Stomach smooth muscle (tissue), 2 donors: ENCODE measurements around the gene ANGEL2.
A peak's percentile ranks its signal among the peaks of the same experiment; 100 is the strongest.
"Not testable (repeated sequence)": the region's sequence is repeated elsewhere in the genome, so short reads cannot be mapped to it uniquely, and the experiment has no call there.

ENCODE experiments used
- H3K27ac ChIP-seq: one replicate; pipeline ENCODE4 v1.7.0; 2013; ENCODE audit warnings: mild to moderate bottlenecking, low read length, inconsistent platforms
- H3K27me3 ChIP-seq, 2 donors: one replicate each; pipeline ENCODE4 v1.7.0; 2013; ENCODE audit warnings: low read length in 2 of 2; ENCODE audit not compliant: insufficient read depth in 2 of 2, control insufficient read depth in 1 of 2
- H3K36me3 ChIP-seq, 2 donors: one replicate each; pipeline ENCODE4 v1.7.0; 2013; ENCODE audit warnings: low read length in 2 of 2; ENCODE audit not compliant: control insufficient read depth in 2 of 2, insufficient read depth in 2 of 2
- H3K4me1 ChIP-seq: one replicate; pipeline ENCODE4 v1.7.0; 2013; ENCODE audit warnings: low read length; ENCODE audit not compliant: control insufficient read depth, insufficient read depth
- H3K4me3 ChIP-seq, 2 donors: one replicate each; pipeline ENCODE4 v1.7.0; 2013; ENCODE audit warnings: low read length in 2 of 2
- H3K9ac ChIP-seq, 2 donors: one replicate each; pipeline ENCODE4 v1.7.0; 2013; ENCODE audit warnings: low read length in 2 of 2, mild to moderate bottlenecking in 1 of 2
- H3K9me3 ChIP-seq, 2 donors: one replicate each; pipeline ENCODE4 v1.7.0; 2013; ENCODE audit warnings: low read length in 2 of 2; ENCODE audit not compliant: control insufficient read depth in 2 of 2
- donor health status: healthy.
- donor health status: Pancreatic carcinoma.

ANGEL2 gene

DNA sequence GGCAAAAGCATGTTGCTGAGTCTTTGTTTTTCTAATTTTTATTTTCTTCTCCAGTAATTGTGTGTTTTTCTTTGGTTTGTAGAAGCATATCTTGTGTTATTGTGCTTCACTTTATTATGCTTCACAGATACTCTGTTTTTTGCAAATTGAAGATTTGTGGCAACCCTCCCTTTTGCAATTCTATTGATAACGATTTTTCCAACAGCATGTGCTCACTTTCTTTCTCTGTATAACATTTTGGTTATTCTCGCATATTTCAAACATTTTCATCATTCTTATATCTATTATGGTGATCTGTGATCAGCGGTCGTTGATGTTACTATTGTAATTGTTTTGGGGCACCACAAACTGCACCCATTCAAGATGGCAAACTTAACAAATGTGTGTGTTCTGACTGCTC is 3.8 kb upstream of the ANGEL2 start:
- H3K4me3 ChIP-seq: no peak overlapping the region
- peaks cover 3% of the 10 kb centered on the region for H3K4me1 ChIP-seq
- H3K9ac ChIP-seq: no peak overlapping the region
- H3K9me3 ChIP-seq: no peaks in the 10 kb centered on the region
- H3K36me3 ChIP-seq: no peaks in the 10 kb centered on the region
- no peaks in the 10 kb centered on the region for H3K27me3 ChIP-seq
- H3K27ac ChIP-seq: no peak overlapping the region

- H3K36me3 ChIP-seq: no peaks in the 10 kb centered on the region
- no peaks in the 10 kb centered on the region for H3K27me3 ChIP-seq
- no peak overlapping the region for H3K27ac ChIP-seq
- H3K9ac ChIP-seq: no peak overlapping the region
- no peaks in the 10 kb centered on the region for H3K9me3 ChIP-seq
- H3K4me3 ChIP-seq: no peak overlapping the region
- peaks cover 6% of the 10 kb centered on the region for H3K4me1 ChIP-seq
These were observed 2.0 kb upstream of the ANGEL2 start for GRCh38 chr1:213017447-213018273.

GRCh38 chr1:213014642-213015041 is 1.0 kb downstream of the ANGEL2 start:
- Histone ChIP-seq H3K4me1 (peaks cover 6% of the 10 kb centered on the region), H3K27me3 (no peaks in the 10 kb centered on the region), H3K27ac (peak overlapping the region; percentile 75), H3K4me3 (peak overlapping the region; percentile 84 to 91), H3K9ac (peak overlapping the region; percentile 86 to 91), H3K36me3 (peaks cover 4 to 5% of the 10 kb centered on the region in 2 donors), H3K9me3 (no peaks in the 10 kb centered on the region)

GRCh38 chr1:213008564-213008963 is 7.1 kb downstream of the ANGEL2 start:
- Histone ChIP-seq H3K27ac (no peak overlapping the region), H3K9me3 (no peaks in the 10 kb centered on the region), H3K9ac (no peak overlapping the region), H3K4me3 (no peak overlapping the region), H3K36me3 (peaks cover 14 to 26% of the 10 kb centered on the region in 2 donors), H3K27me3 (no peaks in the 10 kb centered on the region), H3K4me1 (no peaks in the 10 kb centered on the region)

DNA sequence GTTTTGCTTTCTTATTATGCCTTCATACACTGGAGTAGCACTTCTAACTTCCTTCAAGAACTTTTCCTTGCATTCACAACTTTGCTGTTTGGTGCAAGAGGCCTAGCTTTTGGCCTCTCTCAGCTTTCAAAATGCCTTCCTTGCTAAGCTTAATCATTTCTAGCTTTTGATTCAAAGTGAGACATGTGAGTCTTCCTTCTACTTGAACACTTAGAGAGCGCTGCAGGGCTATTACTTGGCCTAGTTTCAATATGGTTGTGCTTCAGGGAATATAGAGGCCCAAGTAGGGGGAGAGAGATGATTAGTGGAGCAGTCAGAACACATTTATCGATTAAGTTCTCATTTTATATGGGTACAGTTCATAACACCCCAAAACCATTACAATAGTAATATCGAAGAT is 12.4 kb downstream of the ANGEL2 start:
- H3K4me1 ChIP-seq: no peaks in the 10 kb centered on the region
- no peaks in the 10 kb centered on the region for H3K9me3 ChIP-seq
- peaks cover 9 to 46% of the 10 kb centered on the region in 2 donors for H3K36me3 ChIP-seq
- H3K9ac ChIP-seq: no peak overlapping the region
- no peak overlapping the region for H3K27ac ChIP-seq
- H3K27me3 ChIP-seq: no peaks in the 10 kb centered on the region
- no peak overlapping the region for H3K4me3 ChIP-seq

DNA sequence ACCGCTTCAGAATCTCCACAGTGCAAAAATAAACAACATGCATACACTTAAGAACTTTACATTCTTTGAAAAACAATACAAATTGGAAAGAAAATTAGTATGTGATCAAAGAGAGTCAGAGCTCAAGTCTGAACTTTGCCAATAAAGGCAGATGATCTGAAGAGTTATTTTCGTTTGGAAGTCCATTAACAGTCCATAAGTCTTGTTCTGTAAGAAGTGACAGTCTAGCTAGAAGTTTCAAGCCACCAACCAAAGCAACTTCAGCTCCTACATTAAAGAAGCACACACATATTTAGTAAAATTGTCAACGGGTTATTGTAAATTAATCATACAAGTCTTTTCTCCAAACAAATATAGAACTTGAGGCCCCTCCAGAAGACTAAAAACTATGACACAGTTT is 20.7 kb downstream of the ANGEL2 start:
- H3K36me3 ChIP-seq: peaks cover 12 to 17% of the 10 kb centered on the region in 2 donors
- no peaks in the 10 kb centered on the region for H3K4me1 ChIP-seq
- H3K9ac ChIP-seq: no peak overlapping the region
- no peak overlapping the region for H3K4me3 ChIP-seq
- no peaks in the 10 kb centered on the region for H3K27me3 ChIP-seq
- no peak overlapping the region for H3K27ac ChIP-seq
- no peaks in the 10 kb centered on the region for H3K9me3 ChIP-seq

DNA sequence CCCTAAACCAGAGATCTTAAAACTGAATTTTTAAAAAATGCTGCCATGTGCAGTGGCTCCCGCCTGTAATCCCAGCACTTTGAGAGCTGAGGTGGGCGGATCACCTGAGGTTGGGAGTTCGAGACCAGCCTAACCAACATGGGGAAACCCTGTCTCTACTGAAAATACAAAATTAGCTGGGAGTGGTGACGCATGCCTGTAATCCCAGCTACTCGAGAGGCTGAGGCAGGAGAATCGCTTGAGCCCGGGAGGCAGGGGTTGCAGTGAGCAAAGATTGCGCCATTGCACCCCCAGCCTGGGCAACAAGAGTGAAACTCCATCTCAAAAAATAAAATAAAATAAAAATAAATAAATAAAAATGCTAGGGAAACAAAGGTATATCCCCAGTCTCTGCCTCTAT is 21.7 kb downstream of the ANGEL2 start:
- not testable (repeated sequence) for H3K27ac ChIP-seq, H3K27me3 ChIP-seq, H3K4me1 ChIP-seq, H3K9ac ChIP-seq, H3K9me3 ChIP-seq, H3K4me3 ChIP-seq
- H3K36me3 ChIP-seq: peaks cover 12 to 17% of the 10 kb centered on the region in 2 donors

DNA sequence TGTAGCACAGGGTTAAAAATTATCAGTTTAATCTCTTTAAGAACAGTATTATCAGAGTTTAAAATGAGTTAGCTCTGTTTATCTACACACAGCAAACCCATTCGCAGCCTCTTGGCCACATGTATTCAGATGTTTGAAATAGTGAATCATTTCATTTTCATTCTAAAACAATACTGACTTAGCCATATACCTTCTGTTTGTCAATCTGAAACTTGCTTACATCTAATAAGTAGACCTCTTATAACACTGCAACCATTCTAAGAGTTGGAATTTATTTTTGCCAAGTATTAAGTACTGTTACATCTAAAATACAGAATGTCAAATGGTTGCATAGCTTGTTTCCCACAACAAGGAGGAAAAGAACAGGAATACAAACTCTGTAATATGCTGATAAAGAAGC is 25.4 kb downstream of the ANGEL2 start:
- Histone ChIP-seq H3K4me1 (no peaks in the 10 kb centered on the region), H3K36me3 (peaks cover 6 to 8% of the 10 kb centered on the region in 2 donors), H3K9ac (no peak overlapping the region), H3K27me3 (no peaks in the 10 kb centered on the region), H3K4me3 (no peak overlapping the region), H3K27ac (no peak overlapping the region), H3K9me3 (no peaks in the 10 kb centered on the region)

DNA sequence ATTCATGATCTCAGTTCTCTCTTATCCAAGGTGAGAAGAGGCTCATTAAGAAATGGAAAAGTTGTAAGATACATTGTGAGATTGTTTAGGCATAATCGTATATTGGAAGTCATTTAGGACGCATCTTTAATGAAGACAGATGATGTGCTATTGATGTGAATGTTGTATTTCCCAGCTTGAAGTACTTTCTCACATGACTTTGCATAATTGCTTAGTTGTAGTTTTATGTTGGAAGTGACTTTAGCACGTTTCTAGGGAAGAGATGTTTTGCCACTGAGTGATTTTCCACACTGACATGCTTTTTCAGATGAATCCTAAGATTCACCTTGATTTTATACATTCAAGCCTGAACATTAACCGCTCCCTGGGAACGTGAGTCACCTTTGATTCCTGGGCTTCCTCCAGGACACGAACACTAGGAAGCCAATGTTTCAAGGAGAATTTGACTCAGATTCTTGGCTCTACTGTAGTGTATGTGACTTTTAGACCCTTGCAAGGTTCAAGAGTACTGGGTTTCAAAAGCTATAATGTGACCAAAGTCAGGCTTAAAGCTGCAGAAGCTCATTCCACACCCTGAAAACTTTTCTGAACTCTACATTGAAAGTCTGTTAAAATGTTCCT is 27.9 kb downstream of the ANGEL2 start:
- peaks cover 6 to 8% of the 10 kb centered on the region in 2 donors for H3K36me3 ChIP-seq
- no peak overlapping the region for H3K4me3 ChIP-seq
- no peak overlapping the region for H3K27ac ChIP-seq
- no peak overlapping the region for H3K9ac ChIP-seq
- no peaks in the 10 kb centered on the region for H3K9me3 ChIP-seq
- no peaks in the 10 kb centered on the region for H3K4me1 ChIP-seq
- H3K27me3 ChIP-seq: no peaks in the 10 kb centered on the region

- Histone ChIP-seq H3K9ac (no peak overlapping the region), H3K9me3 (no peaks in the 10 kb centered on the region), H3K4me3 (no peak overlapping the region), H3K27ac (no peak overlapping the region), H3K4me1 (no peaks in the 10 kb centered on the region), H3K36me3 (peaks cover 0 to 6% of the 10 kb centered on the region in 2 donors), H3K27me3 (no peaks in the 10 kb centered on the region)
These were observed 29.1 kb downstream of the ANGEL2 start for GRCh38 chr1:212986551-212986950.
